Uterus (tissue), 4 donors: ENCODE data around the gene GDF10. TPM values are rescaled to one million over a fixed set of nuclear protein-coding genes. Genes with fewer than 3 reads are reported as not detected.

Experiments used
- DNase-seq, 2 donors: peaks; one replicate each; pipeline ENCODE4 v3.0.0-alpha.2; 2019 to 2020
- H3K27ac ChIP-seq, 2 donors: fragments of 200-600 bp; sonication (generic); 1 replicate in 1 of 2; 2 replicates in 1 of 2; pipeline ENCODE4 v1.5.1; 2016 to 2018
- H3K27me3 ChIP-seq, 2 donors: fragments of 200-600 bp; sonication (generic); one replicate each; pipeline ENCODE4 v1.5.1; 2018 to 2019; ENCODE audit warnings: control low read depth in 1 of 2
- H3K36me3 ChIP-seq, 2 donors: fragments of 200-600 bp; sonication (generic); one replicate each; pipeline ENCODE4 v1.5.1; 2019; ENCODE audit warnings: control low read depth in 1 of 2
- H3K4me1 ChIP-seq, 2 donors: fragments of 200-600 bp; sonication (generic); one replicate each; pipeline ENCODE4 v1.5.1; 2018 to 2019; ENCODE audit warnings: control low read depth in 1 of 2
- H3K4me3 ChIP-seq, 2 donors: fragments of 200-600 bp; sonication (generic); 1 replicate in 1 of 2; 2 replicates in 1 of 2; pipeline ENCODE4 v1.5.1; 2018 to 2019; ENCODE audit warnings: mild to moderate bottlenecking in 1 of 2
- H3K9me3 ChIP-seq, 2 donors: fragments of 200-600 bp; sonication (generic); one replicate each; pipeline ENCODE4 v1.5.1; 2019; ENCODE audit warnings: control low read depth in 1 of 2
- POLR2A ChIP-seq, 2 donors: fragments of 450-650 bp; IDR thresholded peaks; one replicate each; pipeline ENCODE4 v1.6.1; 2016; ENCODE audit warnings: antibody characterized with exemption in 2 of 2, mild to moderate bottlenecking in 1 of 2, moderate library complexity in 1 of 2
- intact Hi-C: fragments of 100-400 bp; cut with DNase I; formaldehyde crosslinking; loops from one replicate; pipeline ENCODE4 v1.15.1; 2023; ENCODE audit warnings: low total_unique reads
- total RNA-seq, 4 donors: library from RNA; depleted of rRNA in 3 of 4; stranded (reverse); fragments of >200 nt in 3 of 4; gene quantifications; one replicate each; pipeline versions ENCODE4 v1.1.0 to v1.2.4, GENCODE V29; 2014 to 2023
- TF ChIP-seq, protein P1 (sequence below), 4 experiments: fragments of 200-600 bp in 2 of 4; fragments of 450-650 bp in 2 of 4; sonication (generic) in 2 of 4; IDR thresholded peaks; one replicate each; pipeline ENCODE4 v1.5.1; 2016 to 2019; ENCODE audit warnings: antibody characterized with exemption in 4 of 4, mild to moderate bottlenecking in 2 of 4, moderate library complexity in 1 of 4
- donor health status: DM: yes; HTN: yes; CAD: no.

The GDF10 gene
- total RNA-seq, 4 donors from 2014 or later = 4.6 to 6.4 TPM; not detected in 2

DNA sequence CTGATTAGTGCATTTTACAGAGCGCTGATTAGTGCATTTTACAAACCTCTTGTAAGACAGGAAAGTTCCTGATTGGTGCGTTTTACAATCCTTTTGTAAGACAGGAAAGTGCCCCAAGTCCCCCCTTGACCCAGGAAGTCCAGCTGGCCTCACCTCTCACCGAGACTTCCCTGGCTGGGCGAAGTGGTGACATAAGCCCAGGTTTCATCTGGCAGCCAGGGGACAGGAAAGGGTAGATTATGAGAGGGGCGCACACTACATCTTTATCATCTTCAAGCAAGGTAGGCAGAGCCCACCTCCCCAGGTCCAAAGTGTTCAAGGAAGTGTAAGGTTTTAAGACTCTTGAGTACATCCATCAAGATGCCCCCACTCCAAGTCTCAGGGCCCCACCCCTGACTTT, 5.5 kb upstream of the GDF10 start:
- DNase-seq = no peak
- no peak overlapping the region for H3K27ac ChIP-seq
- TF ChIP-seq, protein P1, sequence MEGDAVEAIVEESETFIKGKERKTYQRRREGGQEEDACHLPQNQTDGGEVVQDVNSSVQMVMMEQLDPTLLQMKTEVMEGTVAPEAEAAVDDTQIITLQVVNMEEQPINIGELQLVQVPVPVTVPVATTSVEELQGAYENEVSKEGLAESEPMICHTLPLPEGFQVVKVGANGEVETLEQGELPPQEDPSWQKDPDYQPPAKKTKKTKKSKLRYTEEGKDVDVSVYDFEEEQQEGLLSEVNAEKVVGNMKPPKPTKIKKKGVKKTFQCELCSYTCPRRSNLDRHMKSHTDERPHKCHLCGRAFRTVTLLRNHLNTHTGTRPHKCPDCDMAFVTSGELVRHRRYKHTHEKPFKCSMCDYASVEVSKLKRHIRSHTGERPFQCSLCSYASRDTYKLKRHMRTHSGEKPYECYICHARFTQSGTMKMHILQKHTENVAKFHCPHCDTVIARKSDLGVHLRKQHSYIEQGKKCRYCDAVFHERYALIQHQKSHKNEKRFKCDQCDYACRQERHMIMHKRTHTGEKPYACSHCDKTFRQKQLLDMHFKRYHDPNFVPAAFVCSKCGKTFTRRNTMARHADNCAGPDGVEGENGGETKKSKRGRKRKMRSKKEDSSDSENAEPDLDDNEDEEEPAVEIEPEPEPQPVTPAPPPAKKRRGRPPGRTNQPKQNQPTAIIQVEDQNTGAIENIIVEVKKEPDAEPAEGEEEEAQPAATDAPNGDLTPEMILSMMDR (IDR thresholded peaks at IDR 0.05) = no peak
- no peak for TF ChIP-seq POLR2A (IDR thresholded peaks at IDR 0.05)

DNA sequence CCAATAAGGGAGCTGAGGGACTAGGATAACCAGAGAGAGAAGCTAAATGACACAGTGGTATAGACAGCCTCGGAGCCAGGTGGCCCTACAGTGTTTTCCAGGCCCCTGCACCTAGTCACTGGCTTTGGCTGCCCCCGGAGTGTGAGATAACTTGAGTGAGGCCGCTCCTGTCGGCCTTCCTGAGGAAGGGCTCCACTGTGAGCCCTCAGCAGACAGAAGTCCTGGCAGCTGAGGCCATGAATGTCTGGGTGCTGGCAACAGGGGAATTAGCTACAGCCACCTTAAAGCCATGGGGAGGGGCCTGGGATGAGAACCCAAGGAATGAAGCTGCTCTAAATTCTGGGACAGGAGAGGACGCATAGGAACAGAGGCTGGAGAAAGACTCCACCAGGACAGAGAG, 4.6 kb upstream of the GDF10 start:
- Histone ChIP-seq H3K27ac (no peak overlapping the region), H3K9me3 (no peaks in the 10 kb centered on the region), H3K36me3 (no peaks in the 10 kb centered on the region), H3K4me1 (no peaks in the 10 kb centered on the region), H3K4me3 (no peak overlapping the region), H3K27me3 (no peaks in the 10 kb centered on the region)
- DNase-seq = peak in 1 of 2 donors; percentile 5
- intact Hi-C loops = no loop called here
- TF ChIP-seq, protein P1 (IDR thresholded peaks at IDR 0.05) = no peak
- no peak for TF ChIP-seq POLR2A (IDR thresholded peaks at IDR 0.05)

More for the DNA sequence above, 5.5 kb upstream of the GDF10 start:
- Histone ChIP-seq H3K4me3 (no peak overlapping the region), H3K9me3 (no peaks in the 10 kb centered on the region), H3K4me1 (no peaks in the 10 kb centered on the region), H3K36me3 (no peaks in the 10 kb centered on the region), H3K27me3 (no peaks in the 10 kb centered on the region)
- intact Hi-C loops = no loop called here

- no peak for DNase-seq
- H3K36me3 ChIP-seq = no peaks in the 10 kb centered on the region
- no peaks in the 10 kb centered on the region for H3K4me1 ChIP-seq
- TF ChIP-seq, protein P1 (IDR thresholded peaks at IDR 0.05) = no peak
- no peak for TF ChIP-seq POLR2A (IDR thresholded peaks at IDR 0.05)
- no peaks in the 10 kb centered on the region for H3K27me3 ChIP-seq
- H3K9me3 ChIP-seq = no peaks in the 10 kb centered on the region
- H3K4me3 ChIP-seq = no peak overlapping the region
- intact Hi-C loops = no loop called here
- peak overlapping the region in 1 of 2 donors; percentile 1 for H3K27ac ChIP-seq
These were observed 3.7 kb upstream of the GDF10 start for GRCh38 chr10:47296156-47296894.

DNA sequence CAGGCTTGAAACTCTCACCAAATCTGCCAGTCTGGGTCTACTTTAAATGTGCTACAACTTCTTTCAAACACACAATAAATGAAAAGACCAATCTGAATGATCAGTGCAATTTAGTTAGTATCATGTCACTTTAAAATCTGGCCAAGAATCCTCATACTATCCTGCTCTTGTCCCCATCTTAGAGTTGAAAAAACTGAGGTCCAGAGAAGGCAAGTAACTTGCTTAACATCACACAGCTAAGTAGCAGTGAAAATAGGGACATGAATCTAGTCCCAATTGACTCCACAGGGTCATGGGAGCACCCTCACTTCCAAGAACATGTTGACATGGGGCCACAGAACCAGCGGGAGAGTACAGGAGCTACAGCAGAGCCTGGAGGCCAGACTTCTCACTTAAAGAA, 3.1 kb upstream of the GDF10 start:
- TF ChIP-seq, protein P1 (IDR thresholded peaks at IDR 0.05) = no peak
- no peak for TF ChIP-seq POLR2A (IDR thresholded peaks at IDR 0.05)
- Histone ChIP-seq H3K4me1 (no peaks in the 10 kb centered on the region), H3K27ac (no peak overlapping the region), H3K27me3 (no peaks in the 10 kb centered on the region), H3K36me3 (no peaks in the 10 kb centered on the region), H3K9me3 (no peaks in the 10 kb centered on the region), H3K4me3 (no peak overlapping the region)
- DNase-seq = no peak
- intact Hi-C loops = no loop called here

DNA sequence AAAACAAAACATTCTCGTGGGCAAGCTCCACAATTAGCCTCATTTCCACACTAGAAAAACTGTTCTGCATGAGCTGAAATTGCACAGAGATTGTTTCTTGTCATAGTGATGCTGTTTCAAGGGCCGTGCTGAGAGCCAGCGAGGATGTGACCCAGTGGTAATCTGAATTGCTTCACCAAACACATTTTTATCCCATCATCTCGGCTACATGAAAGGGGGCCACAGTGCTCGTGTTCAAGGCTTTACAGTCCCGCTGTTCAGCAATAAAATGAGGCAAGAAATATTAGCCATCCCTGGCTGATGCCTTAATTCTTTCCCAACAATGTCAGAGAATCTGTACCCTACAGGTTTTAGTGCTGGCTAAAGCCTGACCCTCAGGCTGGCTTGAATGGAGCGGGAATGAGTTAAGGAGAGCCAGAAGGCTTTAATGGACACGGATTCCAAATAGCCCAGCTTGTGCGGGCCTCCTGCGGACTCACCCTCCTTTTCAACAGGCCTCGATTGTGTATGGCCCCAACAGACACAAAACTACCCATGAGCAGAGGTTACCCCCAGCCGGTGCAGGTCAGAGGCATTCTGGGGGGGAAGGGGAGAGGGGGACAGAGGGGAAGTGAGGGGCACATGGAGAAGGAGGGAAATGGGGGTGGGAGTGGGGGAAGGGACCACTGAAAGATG, 2.0 kb upstream of the GDF10 start:
- Histone ChIP-seq H3K27ac (no peak overlapping the region), H3K36me3 (no peaks in the 10 kb centered on the region), H3K9me3 (no peaks in the 10 kb centered on the region), H3K4me1 (no peaks in the 10 kb centered on the region), H3K27me3 (no peaks in the 10 kb centered on the region), H3K4me3 (no peak overlapping the region)
- DNase-seq = no peak
- intact Hi-C loops = no loop called here
- TF ChIP-seq, protein P1 (IDR thresholded peaks at IDR 0.05) = no peak
- TF ChIP-seq POLR2A (IDR thresholded peaks at IDR 0.05) = no peak
